Frontal cortex (tissue), 4 donors: ENCODE results near the gene SLC4A8. TPM values are rescaled to one million over a fixed set of nuclear protein-coding genes. Genes with fewer than 3 reads are reported as not detected.

Source experiments
- DNase-seq, 2 donors: peaks; one replicate each; pipeline ENCODE4 v3.0.0; 2012; ENCODE audit warnings: low spot score in 2 of 2
- FAIRE-seq: peaks from 2 replicates; lab custom pipeline; 2012; peaks lifted over from hg19 to GRCh38; lab: Jason Lieb, UNC
- total RNA-seq: library from RNA; depleted of rRNA; stranded (reverse); fragments of >200 nt; gene quantifications from one replicate; pipeline ENCODE4 v1.2.3, GENCODE V29; 2014
- donor health status: control.
- donor health status: control.
- donor health status: control.

SLC4A8 gene
- total RNA-seq, 1 donor from 2014 or later: 25.3 TPM

DNA sequence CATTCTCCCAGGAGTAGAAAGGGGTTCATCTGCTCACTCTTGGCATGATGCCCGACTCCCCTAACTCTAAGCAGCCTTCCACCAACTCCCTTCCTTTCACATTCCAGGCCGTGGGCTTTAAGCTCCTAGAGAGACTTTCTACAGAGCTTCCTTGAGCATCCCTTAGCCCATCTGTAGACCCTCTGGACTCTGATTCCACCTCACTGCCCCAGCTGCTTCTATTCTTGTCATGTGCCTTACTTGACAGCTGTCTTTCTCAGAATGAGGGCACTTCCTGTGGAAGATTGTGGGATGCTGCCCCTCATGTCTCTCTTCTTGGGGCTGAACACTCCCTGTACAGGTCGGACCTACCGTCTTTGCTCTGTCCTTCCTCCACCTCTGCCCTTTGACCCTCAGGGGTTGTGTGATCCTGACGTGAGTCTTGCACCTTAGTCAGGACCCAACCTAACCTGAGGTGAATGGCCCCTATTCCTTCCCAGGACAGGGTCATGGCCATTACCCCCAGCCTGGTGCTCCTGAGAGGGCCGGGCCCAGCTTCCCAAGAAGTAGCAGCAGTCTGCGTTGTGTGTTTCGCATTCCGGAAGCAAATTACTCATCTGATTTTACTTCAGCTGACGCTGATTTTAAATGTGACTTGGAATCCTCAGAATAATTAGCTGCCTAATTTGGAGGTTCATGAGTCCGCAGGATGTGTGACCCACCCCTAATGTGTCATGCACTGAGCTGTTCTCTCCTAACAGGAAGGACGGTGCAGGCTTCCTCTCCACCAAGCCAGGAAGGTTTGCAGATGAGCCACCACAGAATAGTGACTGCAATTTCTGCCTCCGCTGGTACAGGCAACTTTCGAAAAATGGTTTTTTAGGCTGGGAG is 30.7 kb upstream of the SLC4A8 start:
- DNase-seq: no peak
- FAIRE-seq: no peak

DNA sequence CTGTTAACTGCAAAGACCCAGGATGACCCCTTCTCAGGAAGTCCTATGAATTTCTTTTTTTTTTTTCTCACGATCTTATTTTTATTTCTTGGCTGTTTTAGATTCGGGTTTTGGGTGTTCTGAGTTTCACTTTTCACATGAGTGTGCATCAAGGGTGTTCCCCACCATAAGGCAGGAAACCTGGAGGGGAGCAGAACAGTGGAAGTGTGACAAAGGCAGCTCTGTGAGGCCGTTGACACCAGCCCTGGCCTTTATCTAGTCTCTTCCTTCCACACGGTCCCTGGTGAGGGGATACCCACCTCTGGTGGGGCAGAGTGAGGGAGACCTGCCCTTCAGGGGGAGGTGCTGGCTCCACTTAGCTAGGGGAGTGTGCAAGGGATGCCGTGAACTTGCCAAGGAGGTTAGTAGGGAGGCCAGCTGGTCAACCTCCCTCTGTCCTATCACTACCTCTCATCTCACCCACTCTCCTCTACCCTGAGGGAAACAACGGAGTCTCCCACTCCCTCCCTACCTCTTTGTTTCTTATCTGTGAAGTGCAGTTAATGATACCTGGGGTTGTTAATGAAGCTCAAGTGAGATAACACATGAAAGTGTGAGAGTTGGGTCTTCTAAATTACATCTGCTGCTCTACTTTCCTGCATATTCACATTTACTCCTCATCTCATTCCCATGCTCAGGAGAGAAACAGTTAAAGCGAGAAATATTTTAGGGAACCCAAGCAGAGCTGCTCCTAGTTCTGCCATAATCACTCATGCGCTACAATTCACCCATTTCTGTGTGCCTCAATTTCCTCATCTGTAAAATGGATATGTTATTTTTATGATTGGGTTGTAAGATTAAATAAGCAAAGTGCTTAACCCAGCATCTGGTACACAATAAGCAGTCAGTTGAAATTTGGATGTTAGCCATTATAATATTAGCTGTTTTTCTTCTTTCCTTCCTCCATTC is 29.1 kb upstream of the SLC4A8 start:
- FAIRE-seq: no peak
- no peak for DNase-seq

DNA sequence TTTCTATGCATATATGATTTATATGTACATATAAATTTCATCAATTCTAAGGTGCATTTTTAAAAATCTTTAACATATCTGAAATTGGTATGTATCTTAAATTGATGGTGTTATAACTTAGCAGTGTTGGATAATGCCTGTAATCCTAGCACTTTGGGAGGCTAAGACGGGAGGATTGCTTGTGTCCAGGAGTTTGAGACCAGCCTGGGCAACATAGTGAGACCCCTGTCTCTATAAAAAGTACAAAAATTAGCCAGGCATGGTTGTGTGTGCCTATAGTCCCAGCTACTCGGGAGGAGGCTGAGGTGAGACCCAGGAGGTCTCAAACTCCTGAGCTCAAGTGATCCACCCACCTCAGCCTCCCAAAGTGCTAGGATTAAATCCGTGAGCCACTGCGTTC is 27.0 kb upstream of the SLC4A8 start:
- DNase-seq (no peak), FAIRE-seq (no peak)

DNA sequence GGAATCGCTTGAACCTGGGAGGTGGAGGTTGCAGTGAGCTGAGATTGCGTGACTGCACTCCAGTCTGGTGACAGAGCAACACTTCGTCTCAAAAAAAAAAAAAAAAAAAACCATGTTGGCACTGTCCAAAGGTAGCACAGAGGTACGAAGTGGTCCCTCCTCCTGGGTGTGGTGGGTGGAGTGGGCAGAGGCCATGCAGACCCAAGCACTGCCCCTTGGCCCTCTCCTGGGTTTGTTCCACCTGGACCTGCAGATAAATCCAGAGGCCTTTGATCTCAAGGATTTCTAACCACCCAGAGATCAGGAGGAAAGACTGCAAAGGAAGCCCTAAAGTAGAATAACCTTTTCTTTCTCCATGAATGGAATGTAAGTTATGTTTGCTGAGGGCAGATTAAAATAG is 24.7 kb upstream of the SLC4A8 start:
- FAIRE-seq (no peak), DNase-seq (no peak)

DNA sequence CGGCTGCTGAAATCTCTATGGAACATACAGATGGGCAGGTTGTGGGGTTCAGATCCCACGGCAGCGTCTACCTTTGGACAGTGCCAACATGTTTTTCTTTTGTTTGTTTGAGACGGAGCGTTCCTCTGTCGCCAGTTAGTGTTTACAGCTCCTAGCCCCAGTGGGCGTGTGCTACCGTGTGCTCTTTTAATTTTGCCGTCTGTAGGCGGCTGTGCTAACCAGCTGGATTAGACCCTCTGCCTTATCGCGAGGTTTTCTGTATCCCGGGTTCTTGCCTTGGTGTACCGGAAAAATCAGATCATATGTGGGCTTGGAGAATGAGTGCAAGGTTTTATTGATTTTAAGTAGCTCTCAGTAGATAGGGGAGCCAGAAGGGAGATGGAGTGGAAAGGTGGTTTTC is 23.6 kb upstream of the SLC4A8 start:
- no peak for DNase-seq
- no peak for FAIRE-seq

DNA sequence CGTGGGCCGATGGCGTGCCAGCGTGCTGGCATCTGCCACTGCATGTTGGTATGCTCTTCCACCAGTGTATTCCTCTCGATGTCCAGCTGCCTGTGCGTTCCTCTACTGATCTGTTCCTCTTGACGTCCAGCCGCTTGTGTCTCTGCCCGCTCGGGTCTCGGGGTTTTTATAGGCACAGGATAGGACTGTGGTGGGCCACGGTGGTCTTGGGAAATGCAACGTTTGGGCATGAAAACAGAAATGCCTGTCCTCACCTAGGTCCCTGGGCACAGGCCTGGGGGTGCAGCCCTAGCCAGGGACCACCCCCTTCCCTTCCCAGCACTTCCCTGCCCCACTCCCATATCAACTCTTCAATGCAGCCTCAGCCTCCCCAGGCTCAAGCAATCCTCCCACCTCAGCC is 23.1 kb upstream of the SLC4A8 start:
- DNase-seq: no peak
- no peak for FAIRE-seq

DNA sequence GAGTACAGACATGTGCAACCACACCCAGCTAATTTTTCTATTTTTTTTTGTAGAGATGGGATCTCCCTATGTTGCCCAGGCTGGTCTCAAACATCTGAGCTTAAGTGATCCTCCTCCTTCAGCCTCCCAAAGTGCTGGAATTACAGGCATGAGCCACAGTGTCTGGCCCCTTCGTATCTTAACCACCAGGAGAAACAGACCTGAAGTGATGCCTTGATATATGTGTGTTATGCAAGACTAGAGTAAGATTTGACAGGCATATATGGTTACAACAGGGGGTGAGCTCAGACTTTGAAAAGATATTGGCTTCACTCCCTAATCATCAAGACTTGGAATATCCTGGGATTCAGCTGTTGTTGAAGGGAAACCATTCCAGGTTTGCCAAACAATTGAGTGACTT is 22.7 kb upstream of the SLC4A8 start:
- no peak for DNase-seq
- FAIRE-seq: no peak

DNA sequence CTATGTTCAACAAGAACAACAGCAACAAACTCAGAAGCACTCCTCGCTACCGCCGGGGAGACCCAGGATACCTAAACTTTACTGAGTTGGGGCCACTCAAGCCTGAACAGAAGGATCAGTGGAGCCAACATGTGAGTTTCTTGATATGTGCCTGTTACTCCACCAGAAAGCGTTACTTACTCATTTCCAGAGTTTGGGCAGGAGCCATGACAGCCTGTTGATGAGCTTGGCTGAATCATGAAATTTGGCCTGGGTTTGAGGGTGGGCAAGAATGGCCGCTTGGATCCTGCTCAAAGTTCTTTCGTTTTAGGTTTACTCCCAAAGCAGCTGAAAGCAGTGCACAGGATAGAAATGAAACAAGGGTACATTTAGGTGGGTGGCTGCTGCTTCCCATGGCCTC is 21.5 kb upstream of the SLC4A8 start:
- DNase-seq (no peak), FAIRE-seq (no peak)

DNA sequence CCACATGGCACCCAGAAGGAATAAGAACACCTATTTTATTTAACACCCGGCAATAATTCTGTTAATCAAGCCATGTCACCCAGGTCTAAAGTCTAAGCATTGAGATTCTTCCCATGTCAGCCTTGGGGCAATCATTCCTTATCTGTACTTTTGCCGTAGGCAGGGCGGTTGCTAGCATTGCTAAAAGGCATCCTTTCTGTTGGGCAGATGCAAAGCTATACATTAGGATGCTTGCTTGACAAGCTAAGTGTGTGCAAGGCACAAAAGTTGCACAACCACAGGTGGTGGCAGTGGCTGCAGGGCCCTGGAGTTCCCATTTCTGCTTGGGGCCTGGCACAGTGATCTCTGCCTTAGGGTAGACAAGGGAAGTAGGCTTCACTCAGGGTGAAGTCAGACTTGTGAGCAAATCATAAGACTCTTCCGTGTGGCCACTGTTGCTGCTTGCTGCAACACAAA is 20.9 kb upstream of the SLC4A8 start:
- DNase-seq (no peak), FAIRE-seq (no peak)

DNA sequence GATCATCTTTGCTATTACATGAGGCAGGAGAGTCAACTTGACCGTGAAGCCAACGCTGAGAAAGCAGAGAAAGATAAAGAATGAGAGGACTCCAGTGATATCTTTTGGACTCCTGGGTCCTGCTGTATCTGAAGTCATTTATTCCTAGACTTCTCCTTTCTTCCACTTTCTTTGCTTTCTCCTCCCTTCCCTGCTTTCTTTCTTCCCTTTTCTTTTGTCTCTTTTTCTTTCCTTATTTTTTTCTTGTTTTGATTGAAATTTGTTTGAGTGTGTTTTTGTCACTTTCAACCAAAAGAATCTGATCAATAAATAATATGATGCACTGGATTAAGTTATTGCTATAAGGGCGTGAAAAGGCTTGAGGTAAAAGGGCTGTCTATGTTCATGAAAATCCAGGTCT is 20.0 kb upstream of the SLC4A8 start:
- DNase-seq (no peak), FAIRE-seq (no peak)

DNA sequence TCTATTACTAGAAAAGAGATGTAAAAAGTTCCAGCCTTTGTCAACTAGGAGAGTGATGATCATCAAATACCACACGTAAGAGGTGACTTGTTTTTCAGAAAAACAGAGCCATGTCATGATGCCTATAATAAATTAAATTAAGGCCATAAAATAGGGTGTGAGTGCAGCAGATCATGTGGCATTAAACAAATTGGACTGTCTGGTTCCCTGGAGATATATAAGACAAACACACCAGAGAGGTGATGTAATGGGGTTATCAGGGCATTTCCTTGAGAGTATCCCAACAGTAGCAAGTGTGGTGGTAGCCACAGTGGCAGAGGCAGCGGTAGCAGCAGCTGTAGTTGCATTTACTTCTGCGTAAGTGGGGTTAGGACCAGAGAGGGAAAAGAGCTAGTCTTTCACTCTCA is 18.8 kb upstream of the SLC4A8 start:
- no peak for FAIRE-seq
- no peak for DNase-seq

DNA sequence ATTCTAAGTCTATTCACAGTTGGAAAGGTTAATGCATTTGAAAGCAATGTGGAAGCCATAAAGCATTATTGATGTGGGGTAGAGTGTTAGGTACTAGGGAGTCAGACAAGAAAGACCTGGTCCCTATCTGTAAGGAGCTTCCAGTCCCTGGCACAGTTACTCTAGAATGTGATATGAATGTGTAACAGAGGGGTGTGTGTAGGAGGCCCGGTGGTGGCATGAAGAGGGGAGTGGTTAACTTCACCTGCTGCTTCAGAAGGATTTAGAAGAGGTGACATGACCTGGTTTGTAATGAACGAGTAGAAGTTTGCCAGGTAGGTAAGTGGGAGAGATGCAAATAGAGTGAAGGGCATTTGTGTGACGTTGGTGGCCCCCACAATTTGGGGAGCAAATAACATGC is 18.3 kb upstream of the SLC4A8 start:
- FAIRE-seq (no peak), DNase-seq (no peak)

DNA sequence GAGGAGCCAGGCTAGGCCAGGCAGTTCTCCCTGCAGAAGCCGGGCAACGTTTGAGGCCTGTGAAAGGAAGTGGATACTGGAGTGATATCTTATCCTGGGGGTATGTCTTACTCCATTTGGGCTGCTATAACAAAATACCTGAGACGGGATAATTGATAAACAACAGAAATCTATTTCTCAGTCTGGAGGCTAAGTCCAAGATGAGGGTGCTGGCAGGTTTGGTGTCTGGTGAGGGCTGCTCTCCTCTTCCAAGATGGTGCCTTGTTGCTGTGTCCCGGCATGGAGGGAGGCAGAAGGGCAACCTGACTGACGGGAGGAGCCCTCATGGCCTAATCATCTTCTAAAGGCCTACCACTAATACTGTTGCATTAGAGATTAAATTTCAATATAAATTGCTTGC is 17.8 kb upstream of the SLC4A8 start:
- FAIRE-seq: no peak

DNA sequence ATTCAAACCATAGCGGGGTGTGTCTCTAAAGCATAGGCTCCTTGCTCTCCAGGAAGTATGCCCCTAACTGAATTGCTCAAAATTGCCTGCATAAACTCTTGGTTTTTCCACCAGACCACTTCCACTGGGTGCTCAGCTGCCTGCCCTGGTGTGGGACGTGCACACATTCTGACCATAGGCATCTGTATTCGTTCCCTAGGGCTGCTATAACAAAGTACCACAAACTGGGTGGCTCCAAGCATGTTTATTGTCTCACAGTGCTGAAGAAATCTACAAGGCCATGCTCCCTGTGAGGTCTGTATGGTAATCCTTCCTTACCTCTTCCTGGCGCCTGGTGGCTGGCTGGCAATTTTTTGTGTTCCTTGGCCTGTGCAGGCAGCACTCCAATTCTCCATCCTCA is 17.0 kb upstream of the SLC4A8 start:
- no peak for FAIRE-seq
- DNase-seq: no peak

More for the DNA sequence above, 17.8 kb upstream of the SLC4A8 start:
- no peak for DNase-seq

DNA sequence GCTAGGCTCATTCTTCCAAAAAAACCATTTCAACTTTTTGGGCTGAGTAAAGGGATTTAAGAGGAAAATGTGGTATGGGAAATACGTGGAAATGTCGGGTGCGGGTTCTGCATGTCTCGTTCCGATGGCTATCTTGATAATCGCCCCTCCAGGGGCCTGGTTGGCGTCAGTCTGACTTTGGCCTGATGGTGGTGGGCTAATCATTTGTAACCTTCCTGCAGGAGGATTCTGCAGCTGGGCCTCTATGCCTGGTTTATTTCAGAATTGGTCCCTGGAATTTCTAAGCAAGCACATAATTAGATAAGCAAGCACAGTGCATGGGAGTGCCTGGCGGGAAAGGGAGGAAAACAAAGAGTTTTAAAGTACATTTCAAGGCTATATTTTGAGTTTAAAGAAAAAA is 14.8 kb upstream of the SLC4A8 start:
- DNase-seq: no peak

DNA sequence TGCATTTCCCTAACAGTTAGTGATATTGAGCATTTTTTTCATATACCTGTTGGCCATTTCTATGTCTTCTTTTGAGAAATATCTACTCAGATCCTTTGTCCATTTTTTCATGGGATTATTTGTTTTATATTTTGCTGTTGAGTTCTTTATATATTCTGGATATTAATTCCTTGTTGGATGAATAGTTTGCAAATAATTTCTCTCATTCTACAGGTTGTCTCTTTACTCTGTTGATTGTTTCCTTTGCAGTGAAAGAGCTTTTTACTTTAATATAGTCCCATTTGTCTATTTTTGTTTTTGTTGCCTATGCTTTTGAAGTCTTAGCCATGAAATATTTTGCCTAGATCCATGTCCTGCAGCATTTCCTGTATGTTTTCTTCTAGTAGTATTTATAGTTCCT is 11.5 kb upstream of the SLC4A8 start:
- no peak for FAIRE-seq
- no peak for DNase-seq

More for the DNA sequence above, 14.8 kb upstream of the SLC4A8 start:
- no peak for FAIRE-seq

DNA sequence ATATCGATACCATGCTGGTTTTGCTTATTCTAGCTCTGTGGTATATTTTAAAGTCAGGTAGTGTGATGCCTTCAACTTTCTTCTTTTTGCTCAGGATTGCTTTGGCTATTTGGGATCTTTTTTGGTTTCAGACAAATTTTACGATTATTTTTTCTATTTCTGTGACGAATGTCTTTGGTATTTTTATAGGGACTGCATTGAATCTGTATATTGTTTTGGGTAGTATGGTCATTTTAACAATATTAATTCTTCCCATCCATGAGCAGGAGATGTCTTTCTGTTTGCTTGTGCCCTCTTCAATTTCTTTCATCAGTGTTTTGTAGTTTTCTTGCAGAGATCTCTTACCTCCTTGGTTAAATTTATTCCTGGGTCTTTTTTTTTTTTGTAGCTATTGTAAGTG is 10.8 kb upstream of the SLC4A8 start:
- no peak for FAIRE-seq
- DNase-seq: no peak

DNA sequence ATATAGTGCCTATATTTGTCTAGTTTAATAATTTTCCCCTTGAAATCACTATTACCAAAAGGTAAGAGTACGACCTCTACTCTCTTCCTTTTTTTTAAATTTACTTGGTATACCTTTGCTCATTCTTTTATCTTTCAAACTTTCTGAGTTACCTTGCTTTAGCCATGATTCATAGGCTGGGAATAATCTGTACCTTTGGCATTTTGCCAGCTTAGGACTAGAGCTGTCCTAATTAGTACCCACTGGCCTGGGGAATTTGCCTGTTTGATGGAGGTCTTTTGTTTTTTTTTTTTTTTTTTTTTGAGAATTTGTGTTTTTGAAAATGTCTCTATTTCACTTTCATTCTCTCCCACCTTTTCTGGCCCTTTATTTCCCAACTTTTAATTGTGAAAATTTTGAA is 8.7 kb upstream of the SLC4A8 start:
- DNase-seq (no peak), FAIRE-seq (no peak)

DNA sequence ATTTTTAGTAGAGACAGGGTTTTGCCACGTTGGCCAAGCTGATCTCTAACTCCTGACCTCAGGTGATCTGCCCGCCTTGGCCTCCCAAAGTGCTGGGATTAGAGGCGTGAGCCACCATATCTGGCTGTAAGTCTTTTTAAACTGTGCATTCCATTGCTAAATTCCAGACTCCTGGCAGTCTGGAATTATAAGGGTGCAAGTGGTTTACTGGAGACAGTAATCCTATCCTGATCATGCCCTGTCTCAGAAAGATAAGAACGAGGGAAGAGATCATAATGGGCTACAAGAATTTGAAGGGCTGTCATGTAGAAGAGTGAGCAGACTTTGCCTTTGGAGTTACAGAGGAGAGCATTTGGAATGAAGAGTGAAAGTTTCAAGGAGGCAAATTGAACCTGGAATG is 6.8 kb upstream of the SLC4A8 start:
- DNase-seq (no peak), FAIRE-seq (no peak)

DNA sequence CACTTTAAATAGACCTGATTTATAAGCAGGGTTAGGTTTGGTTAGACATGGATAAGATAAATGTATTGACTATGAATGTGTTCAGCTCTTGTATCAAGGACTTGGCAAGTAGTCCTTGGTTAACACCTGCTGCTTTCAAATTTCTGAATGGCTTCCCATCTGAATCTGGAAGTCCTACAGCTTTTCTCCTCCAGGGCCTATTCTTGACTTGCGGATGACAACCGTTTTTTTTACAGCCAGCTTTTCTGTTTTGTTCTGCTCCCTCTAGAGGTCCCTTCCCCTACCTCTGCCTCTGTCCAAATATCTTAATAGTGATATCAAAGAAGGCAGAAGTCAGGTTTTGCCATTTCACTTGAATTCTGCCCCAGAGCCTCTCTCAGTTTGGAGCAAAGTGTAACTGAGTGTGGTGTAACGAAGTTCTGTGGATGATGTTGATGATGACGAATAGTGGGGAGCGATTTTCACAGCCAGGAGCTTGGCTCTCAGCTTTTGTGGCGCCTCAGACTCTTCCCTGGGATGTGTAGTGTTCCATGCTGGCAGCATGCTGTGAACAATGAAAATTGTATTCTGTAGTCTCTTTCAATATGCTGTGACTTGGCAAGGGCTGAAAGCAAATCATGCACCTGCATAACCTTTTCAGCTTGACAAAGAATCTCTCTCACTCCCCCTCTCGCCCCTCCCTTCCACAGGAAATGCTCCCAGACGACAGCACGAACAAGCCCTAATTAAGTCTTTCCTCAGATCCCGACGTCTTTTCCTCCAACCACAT is 5.0 kb upstream of the SLC4A8 start:
- DNase-seq: no peak
- no peak for FAIRE-seq
